Lower leg skin (tissue), 3 donors: ENCODE data around the gene NLRP9.

Experiments used
- POLR2A ChIP-seq, 2 donors: fragments of 450-650 bp; IDR thresholded peaks; one replicate each; pipeline ENCODE4 v1.6.1; 2016 to 2017; ENCODE audit warnings: antibody characterized with exemption in 2 of 2, mild to moderate bottlenecking in 1 of 2, moderate library complexity in 1 of 2
- TF ChIP-seq, protein P1 (sequence below), 3 donors: fragments of 450-650 bp; IDR thresholded peaks; one replicate each; pipeline ENCODE4 v1.5.1; 2016; ENCODE audit warnings: antibody characterized with exemption in 3 of 3, mild to moderate bottlenecking in 3 of 3, moderate library complexity in 2 of 3

DNA sequence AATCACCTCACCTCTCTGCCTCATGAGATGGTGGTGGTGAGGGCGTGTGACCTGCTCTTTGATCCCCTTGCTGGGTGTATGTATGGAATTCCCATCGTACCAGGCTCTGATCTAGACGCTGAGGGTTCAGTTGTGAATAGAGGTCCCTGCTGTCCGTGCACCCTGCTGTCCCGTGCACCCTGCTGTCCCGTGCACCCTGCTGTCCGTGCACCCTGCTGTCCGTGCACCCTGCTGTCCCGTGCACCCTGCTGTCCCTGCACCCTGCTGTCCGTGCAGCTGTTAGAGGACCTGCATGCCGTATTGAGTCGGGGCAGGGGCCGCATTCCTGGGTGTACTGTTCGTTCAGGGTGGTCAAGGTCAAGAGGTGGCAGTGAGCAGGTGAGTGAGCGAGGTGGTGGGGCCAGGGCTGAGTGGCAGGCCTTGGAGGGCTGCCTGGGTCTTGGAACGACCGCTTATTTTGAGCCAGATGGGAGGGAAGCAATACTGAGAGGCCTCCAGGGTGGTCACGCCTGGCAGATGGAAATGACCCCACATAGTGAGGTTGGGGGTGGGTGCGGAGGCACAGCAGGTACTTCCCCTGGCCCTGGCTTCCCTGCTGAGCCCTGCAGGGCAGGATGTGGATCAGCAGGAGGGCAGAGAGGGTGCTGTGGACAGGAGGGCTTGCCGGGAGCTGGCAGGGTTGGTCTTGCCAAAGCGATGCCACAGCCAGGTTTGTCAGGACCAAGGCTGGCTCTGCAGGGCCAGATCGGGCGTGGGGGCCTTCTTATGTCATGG, 67.7 kb downstream of the NLRP9 start:
- TF ChIP-seq, protein P1, sequence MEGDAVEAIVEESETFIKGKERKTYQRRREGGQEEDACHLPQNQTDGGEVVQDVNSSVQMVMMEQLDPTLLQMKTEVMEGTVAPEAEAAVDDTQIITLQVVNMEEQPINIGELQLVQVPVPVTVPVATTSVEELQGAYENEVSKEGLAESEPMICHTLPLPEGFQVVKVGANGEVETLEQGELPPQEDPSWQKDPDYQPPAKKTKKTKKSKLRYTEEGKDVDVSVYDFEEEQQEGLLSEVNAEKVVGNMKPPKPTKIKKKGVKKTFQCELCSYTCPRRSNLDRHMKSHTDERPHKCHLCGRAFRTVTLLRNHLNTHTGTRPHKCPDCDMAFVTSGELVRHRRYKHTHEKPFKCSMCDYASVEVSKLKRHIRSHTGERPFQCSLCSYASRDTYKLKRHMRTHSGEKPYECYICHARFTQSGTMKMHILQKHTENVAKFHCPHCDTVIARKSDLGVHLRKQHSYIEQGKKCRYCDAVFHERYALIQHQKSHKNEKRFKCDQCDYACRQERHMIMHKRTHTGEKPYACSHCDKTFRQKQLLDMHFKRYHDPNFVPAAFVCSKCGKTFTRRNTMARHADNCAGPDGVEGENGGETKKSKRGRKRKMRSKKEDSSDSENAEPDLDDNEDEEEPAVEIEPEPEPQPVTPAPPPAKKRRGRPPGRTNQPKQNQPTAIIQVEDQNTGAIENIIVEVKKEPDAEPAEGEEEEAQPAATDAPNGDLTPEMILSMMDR (IDR thresholded peaks at IDR 0.05) = no peak
- TF ChIP-seq POLR2A (IDR thresholded peaks at IDR 0.05) = no peak
